ENCODE data around the gene TRAF2. TPM values are rescaled to one million over a fixed set of nuclear protein-coding genes. Genes with fewer than 3 reads are reported as not detected.

Gene TRAF2
- total RNA-seq, 2 experiments from 2014 or later: 10.6 to 11.6 TPM

DNA sequence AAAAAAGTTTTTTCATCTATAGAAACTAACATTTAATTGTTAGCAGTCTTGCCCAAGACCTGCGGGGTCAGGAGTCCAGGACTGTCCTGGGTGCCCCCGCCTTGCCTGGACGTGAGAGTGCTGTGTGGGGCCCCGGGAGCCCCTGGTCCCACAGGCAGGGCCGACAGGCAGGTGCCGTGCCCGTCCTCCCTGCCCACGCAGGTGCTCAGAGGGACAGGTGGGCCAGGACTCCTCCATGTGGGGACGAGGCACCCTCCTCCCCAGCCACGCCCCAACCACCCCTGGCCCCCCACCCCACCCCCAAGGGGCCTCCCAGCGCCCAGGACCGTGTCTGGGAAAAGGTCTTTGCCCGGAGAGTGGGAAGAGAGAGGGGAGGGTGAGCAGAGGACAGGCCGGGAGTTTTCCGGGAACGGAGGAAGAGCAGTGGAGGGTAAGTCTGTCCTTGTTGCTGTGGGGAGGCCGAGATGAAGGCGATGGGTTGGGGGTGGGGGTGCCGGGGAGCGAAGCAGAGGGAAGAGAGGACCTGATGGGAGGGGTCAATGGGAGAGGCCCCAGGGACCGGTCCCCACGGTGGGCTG lies 63.0 kb downstream of the TRAF2 start:
- Histone ChIP-seq H3K36me3 (ENCODE audit: insufficient read depth, low read length) (no peaks in the 10 kb centered on the region), H3K27me3 (ENCODE audit: control insufficient read depth in 1 of 2, insufficient read depth in 2 of 2, low read length in 2 of 2) (no peaks in the 10 kb centered on the region), H3K4me1 (ENCODE audit: insufficient read depth, low read length) (peaks cover 42% of the 10 kb centered on the region), H3K4me3 (ENCODE audit: low read length) (peak overlapping the region; percentile 69), H3K27ac (ENCODE audit: low read depth in 1 of 2, low read length in 2 of 2) (peak overlapping the region; percentile 29 to 56), H3K9me3 (ENCODE audit: control insufficient read depth in 1 of 2, insufficient read depth in 1 of 2, low read length in 2 of 2) (no peaks in the 10 kb centered on the region)
- H3K9me3 Mint-ChIP-seq: no peaks in the 10 kb centered on the region
- H3K36me3 Mint-ChIP-seq (ENCODE audit: low read depth): no peaks in the 10 kb centered on the region
- TF ChIP-seq, protein P1, sequence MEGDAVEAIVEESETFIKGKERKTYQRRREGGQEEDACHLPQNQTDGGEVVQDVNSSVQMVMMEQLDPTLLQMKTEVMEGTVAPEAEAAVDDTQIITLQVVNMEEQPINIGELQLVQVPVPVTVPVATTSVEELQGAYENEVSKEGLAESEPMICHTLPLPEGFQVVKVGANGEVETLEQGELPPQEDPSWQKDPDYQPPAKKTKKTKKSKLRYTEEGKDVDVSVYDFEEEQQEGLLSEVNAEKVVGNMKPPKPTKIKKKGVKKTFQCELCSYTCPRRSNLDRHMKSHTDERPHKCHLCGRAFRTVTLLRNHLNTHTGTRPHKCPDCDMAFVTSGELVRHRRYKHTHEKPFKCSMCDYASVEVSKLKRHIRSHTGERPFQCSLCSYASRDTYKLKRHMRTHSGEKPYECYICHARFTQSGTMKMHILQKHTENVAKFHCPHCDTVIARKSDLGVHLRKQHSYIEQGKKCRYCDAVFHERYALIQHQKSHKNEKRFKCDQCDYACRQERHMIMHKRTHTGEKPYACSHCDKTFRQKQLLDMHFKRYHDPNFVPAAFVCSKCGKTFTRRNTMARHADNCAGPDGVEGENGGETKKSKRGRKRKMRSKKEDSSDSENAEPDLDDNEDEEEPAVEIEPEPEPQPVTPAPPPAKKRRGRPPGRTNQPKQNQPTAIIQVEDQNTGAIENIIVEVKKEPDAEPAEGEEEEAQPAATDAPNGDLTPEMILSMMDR (IDR thresholded peaks at IDR 0.05): no peak
- no peaks in the 10 kb centered on the region for H3K27me3 Mint-ChIP-seq
- CTCF ChIA-PET: no interaction called here
- intact Hi-C loops (cut with DNase I, micrococcal nuclease): loop anchor here in 1 of 2 experiments (10.0 kb wide), 1 partner anchor 105 kb away; the partner anchor contains the start of genes AJM1 and PHPT1
- POLR2A ChIA-PET: interaction anchor here (1.0 to 2.3 kb wide), 2 partner anchors 24 to 43 kb away, joined by 3 to 9 read pairs; partner anchors contain the start of gene PAXX
- ATAC-seq (ENCODE audit: poor library complexity): no peak
- peaks cover 10% of the 10 kb centered on the region for H3K4me1 Mint-ChIP-seq (ENCODE audit: low read depth)
- peak in 1 of 14 experiments; percentile 7 for DNase-seq
- peak overlapping the region; percentile 83 for H3K4me3 Mint-ChIP-seq
- H3K27ac Mint-ChIP-seq: peak overlapping the region; percentile 86

DNA sequence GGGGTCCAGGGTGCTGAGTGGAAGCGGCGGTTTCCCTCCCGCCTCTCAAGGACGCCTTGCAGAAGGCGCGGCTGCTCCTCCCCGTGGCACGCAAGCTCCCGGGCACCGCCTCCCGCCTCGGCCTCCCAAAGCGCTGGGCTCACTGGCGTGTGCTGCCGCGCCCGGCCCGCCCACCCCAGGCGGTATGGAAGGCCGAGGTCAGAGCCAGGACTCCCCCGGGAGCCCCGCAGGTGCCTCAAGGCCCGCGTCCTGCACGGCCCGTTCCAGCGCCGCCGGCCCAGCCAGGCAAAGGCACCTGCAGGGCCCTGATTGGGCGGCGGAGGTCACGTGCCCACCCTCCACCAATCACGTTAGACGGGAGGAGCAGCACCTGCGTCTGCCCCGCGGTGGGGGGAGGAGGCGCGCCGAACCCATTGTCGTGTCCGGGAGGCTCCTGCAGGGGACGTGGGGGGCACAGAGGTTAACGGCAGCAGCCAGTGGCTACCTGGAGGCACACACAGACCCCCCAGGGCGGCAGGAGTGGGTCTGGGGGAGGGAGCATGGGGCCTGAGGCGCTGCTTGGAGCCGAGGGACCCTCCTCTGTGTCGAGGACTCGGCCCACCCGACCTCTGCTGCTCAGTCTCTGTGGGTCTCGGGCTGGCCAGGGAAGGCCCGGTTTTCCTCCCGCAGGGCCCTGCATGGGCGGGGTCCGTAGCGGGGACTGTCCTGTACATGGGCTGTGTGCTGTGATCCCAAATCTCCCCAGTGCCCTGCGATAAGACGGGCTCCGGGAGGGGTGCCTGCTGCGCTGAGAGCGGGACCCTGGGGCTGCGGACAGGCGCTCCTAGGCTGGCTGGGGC lies 63.7 kb downstream of the TRAF2 start:
- TF ChIP-seq, protein P1 (IDR thresholded peaks at IDR 0.05): peak; percentile 42
- Mint-ChIP-seq H3K27ac (peak overlapping the region; percentile 86), H3K4me3 (peak overlapping the region; percentile 83), H3K9me3 (no peaks in the 10 kb centered on the region), H3K36me3 (ENCODE audit: low read depth) (no peaks in the 10 kb centered on the region), H3K27me3 (no peaks in the 10 kb centered on the region), H3K4me1 (ENCODE audit: low read depth) (peaks cover 5% of the 10 kb centered on the region)
- H3K36me3 ChIP-seq (ENCODE audit: insufficient read depth, low read length): no peaks in the 10 kb centered on the region
- intact Hi-C loops (cut with DNase I, micrococcal nuclease): loop anchor here (2.0 to 10.0 kb wide), 4 partner anchors 43 to 825 kb away; partner anchors contain the start of genes ABCA2 (in 1 of the 2), AJM1 (in 1 of the 2), PAXX (in 1 of the 2) and PHPT1 (in 1 of the 2)
- peak overlapping the region; percentile 69 for H3K4me3 ChIP-seq (ENCODE audit: low read length)
- ATAC-seq (ENCODE audit: poor library complexity) (peak; percentile 97), DNase-seq (peak; percentile 93 to 97 (median 96))
- no peaks in the 10 kb centered on the region for H3K27me3 ChIP-seq (ENCODE audit: control insufficient read depth in 1 of 2, insufficient read depth in 2 of 2, low read length in 2 of 2)
- ChIA-PET POLR2A (interaction anchor here (1.0 to 2.3 kb wide), 2 partner anchors 24 to 42 kb away, joined by 3 to 9 read pairs; partner anchors contain the start of gene PAXX), CTCF (no interaction called here)
- H3K9me3 ChIP-seq (ENCODE audit: control insufficient read depth in 1 of 2, insufficient read depth in 1 of 2, low read length in 2 of 2): no peaks in the 10 kb centered on the region
- peak overlapping the region; percentile 56 to 75 for H3K27ac ChIP-seq (ENCODE audit: low read depth in 1 of 2, low read length in 2 of 2)
- H3K4me1 ChIP-seq (ENCODE audit: insufficient read depth, low read length): peaks cover 38% of the 10 kb centered on the region

DNA sequence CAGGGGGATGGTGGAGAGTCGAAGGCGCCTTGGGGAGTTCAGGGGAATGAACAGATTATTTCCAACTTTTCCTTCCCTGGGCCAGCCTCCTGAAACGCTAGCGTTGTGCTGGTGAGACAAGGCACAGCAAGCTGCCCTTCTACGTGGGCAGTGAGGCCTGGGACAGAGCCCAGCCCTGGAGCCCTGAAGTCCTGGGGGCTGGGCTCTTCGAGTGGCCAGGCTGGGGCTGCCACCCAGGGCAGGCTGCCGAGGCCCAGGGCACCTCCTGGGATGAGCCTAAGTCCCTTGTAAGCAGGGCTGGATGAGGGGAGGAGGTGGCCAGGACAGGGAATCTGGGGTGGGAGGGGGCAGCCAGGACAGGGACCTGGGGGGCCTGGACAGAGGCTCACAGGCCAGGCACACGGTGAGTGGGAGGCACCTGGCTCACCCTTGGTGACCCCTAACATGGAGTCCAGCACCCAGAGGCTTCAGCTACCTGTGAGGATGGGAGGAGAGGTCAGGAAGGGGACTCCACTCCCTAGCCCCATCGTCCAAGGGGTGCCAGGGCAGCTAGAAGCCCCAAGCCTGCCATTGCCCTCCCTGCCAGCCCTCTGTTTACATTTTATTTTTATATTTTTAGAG lies 64.5 kb downstream of the TRAF2 start:
- Mint-ChIP-seq H3K4me1 (ENCODE audit: low read depth) (peaks cover 5% of the 10 kb centered on the region), H3K4me3 (peak overlapping the region; percentile 82), H3K27me3 (no peaks in the 10 kb centered on the region), H3K36me3 (ENCODE audit: low read depth) (no peaks in the 10 kb centered on the region), H3K9me3 (no peaks in the 10 kb centered on the region), H3K27ac (peak overlapping the region; percentile 86)
- TF ChIP-seq, protein P1 (IDR thresholded peaks at IDR 0.05): no peak
- ChIA-PET CTCF (no interaction called here), POLR2A (interaction anchor here (1.0 to 2.3 kb wide), 2 partner anchors 9 to 42 kb away, joined by 4 to 9 read pairs; partner anchors contain the start of gene PAXX)
- DNase-seq (no peak), ATAC-seq (ENCODE audit: poor library complexity) (no peak)
- Histone ChIP-seq H3K9me3 (ENCODE audit: control insufficient read depth in 1 of 2, insufficient read depth in 1 of 2, low read length in 2 of 2) (no peaks in the 10 kb centered on the region), H3K27ac (ENCODE audit: low read depth in 1 of 2, low read length in 2 of 2) (no peak overlapping the region), H3K27me3 (ENCODE audit: control insufficient read depth in 1 of 2, insufficient read depth in 2 of 2, low read length in 2 of 2) (no peaks in the 10 kb centered on the region), H3K4me1 (ENCODE audit: insufficient read depth, low read length) (peaks cover 30% of the 10 kb centered on the region), H3K36me3 (ENCODE audit: insufficient read depth, low read length) (no peaks in the 10 kb centered on the region), H3K4me3 (ENCODE audit: low read length) (peak overlapping the region; percentile 69)
- intact Hi-C loops (cut with DNase I, micrococcal nuclease): loop anchor here in 1 of 2 experiments (2.0 to 10.0 kb wide), 3 partner anchors 42 to 826 kb away; partner anchors contain the start of genes ABCA2 and PAXX

Data from CD4-positive, alpha-beta T cell (primary cell).